Measurements from ENCODE around the gene MLLT1.

Gene MLLT1

GRCh38 chr19:6229951-6230712 is 49.6 kb downstream of the MLLT1 start:
- DNase-seq (ENCODE audit: low read depth): no peak
- TF ChIP-seq CTCF (conservative IDR thresholded peaks at IDR 0.05; ENCODE audit: low read depth, low read length): no peak

GRCh38 chr19:6229216-6229913 is 50.4 kb downstream of the MLLT1 start:
- no peak overlapping the region for H3K4me3 ChIP-seq (ENCODE audit: low read length)

More at GRCh38 chr19:6229951-6230712, 49.6 kb downstream of the MLLT1 start:
- H3K4me3 ChIP-seq (ENCODE audit: low read length): no peak overlapping the region

GRCh38 chr19:6228551-6229215 is 51.1 kb downstream of the MLLT1 start:
- no peak overlapping the region for H3K4me3 ChIP-seq (ENCODE audit: low read length)
- DNase-seq (ENCODE audit: low read depth): no peak

More at GRCh38 chr19:6229216-6229913, 50.4 kb downstream of the MLLT1 start:
- no peak for TF ChIP-seq CTCF (conservative IDR thresholded peaks at IDR 0.05; ENCODE audit: low read depth, low read length)
- no peak for DNase-seq (ENCODE audit: low read depth)

GRCh38 chr19:6227936-6228325 is 51.8 kb downstream of the MLLT1 start:
- TF ChIP-seq CTCF (conservative IDR thresholded peaks at IDR 0.05; ENCODE audit: low read depth, low read length): no peak
- DNase-seq (ENCODE audit: low read depth): no peak
- H3K4me3 ChIP-seq (ENCODE audit: low read length): no peak overlapping the region

More at GRCh38 chr19:6228551-6229215, 51.1 kb downstream of the MLLT1 start:
- no peak for TF ChIP-seq CTCF (conservative IDR thresholded peaks at IDR 0.05; ENCODE audit: low read depth, low read length)

- no peak for TF ChIP-seq CTCF (conservative IDR thresholded peaks at IDR 0.05; ENCODE audit: low read depth, low read length)
- no peak for DNase-seq (ENCODE audit: low read depth)
- H3K4me3 ChIP-seq (ENCODE audit: low read length): no peak overlapping the region
Observed at GRCh38 chr19:6227156-6227935, 52.4 kb downstream of the MLLT1 start.

- H3K4me3 ChIP-seq (ENCODE audit: low read length): no peak overlapping the region
- no peak for DNase-seq (ENCODE audit: low read depth)
- TF ChIP-seq CTCF (conservative IDR thresholded peaks at IDR 0.05; ENCODE audit: low read depth, low read length): no peak
Observed at GRCh38 chr19:6226444-6227155, 53.2 kb downstream of the MLLT1 start.

Data from retinal pigment epithelial cell (primary cell).